ENCODE measurements around the gene CHST15.

CHST15 gene

DNA sequence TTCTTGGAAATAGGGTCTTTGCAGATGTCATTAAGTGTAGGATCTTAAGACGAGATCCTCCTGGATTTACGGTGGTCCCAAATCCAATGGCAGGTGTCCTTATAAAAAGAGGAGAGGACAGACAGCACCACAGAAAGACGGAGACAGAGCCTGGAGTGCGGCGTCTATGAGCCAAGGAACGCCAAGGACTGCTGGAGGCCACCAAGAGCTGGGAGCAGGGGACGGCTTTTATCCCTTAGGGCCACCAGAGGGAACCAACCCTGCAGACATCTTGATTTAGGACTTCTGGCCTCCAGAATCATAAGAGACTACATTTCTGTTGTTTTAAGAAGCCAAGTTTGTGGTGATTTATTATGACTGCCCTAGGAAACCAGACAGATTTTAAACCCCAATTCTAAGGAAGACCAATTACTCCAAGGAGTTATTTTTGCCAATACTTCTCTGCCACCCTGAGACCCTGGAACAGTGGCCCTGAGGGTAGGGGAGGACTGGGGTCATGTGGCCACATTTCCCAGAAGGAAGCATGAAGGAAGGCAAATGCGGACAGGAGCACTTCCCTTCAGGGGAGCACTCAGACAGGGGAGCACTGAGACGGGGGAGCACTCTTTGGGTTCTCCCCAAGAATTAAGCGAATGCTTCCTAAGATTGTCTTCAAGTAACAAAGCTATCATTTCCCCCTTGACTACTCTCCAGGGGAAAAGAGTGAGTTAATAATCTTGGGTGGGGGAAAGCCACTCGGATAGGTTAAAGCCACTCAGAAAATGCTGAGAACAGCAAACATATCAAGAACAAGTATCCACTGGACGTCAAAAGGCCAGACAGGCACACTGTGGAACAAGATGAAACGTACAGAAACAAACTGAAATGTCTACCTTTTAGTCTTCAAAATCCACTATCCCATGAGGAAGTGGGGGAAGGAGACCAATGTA lies 67.5 kb downstream of the CHST15 start:
- no peak for FAIRE-seq

DNA sequence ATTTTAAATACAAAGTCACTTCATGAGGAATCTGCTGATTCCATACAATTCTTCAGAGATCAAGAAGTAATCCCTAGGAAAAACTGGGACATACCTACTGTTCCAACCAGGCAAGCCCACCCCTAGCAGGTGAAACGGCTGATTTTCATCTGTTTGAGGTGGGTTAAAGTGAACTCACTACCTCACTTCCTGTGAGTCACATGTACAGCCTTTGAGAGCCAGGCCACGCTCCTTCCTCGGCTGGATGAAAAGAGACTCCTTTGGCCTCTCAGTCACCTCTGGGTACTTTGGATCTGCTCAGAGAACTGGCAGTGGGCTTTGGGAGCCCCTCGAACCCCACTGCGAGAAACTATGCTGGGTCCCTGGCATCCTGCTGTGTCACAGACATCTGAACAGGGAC lies 68.2 kb downstream of the CHST15 start:
- FAIRE-seq = no peak

DNA sequence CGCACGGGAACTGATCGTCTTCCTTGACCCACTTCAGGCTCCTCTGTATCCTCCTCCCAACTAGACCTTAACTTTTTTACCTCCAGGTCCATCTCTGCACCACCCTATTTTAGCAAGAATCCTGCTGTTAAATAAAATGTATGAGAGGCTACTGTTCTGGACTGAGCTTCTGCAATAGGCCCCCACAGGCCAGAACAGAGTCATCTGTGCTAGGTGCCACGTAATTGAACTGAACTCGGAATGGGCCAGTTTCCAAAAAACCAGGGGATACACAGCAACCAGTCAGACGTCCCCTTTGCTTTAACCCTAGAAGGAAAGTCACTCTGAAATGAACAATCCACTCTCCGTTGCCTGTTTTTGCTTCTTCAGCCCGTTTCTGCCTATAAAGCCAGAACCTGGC lies 71.3 kb downstream of the CHST15 start:
- FAIRE-seq = no peak

DNA sequence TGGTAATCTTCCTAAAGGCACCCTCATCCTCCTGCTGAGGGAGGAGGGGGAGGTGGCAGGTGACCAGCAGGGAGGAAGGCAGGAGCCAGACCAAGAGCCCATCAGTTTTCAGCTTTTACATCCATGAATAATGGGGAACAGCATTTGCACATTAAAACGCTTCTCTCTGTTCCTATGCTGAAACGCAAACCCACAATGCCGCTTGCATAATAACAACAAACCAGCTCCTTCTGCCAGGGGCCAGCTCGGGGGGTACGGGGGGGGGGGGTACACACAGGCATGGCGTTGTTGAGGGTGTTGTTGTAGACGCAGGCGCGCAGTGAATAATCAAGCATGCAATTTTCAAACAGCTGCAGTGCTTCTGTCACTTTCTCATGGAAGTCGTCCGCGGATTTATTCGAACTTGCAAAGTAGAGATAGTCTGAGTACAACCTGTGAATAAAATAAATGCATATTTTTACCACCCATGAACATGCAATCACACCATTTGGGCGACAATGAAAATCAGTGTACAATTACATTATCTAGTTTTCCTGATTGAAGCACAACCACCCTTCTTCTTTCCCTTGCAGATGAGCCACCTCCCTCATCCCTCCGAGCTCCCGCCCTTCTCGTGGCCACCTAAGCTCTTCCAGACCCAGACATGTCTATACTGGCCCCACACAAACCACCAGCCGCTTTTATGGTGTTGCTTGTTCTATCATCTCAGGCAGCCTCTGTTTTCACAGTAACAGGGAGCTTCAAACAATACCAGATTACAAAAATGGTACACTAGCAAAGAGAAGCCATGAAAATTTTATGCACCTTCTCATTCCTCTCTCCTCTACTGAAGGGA lies 72.2 kb downstream of the CHST15 start:
- FAIRE-seq = no peak

DNA sequence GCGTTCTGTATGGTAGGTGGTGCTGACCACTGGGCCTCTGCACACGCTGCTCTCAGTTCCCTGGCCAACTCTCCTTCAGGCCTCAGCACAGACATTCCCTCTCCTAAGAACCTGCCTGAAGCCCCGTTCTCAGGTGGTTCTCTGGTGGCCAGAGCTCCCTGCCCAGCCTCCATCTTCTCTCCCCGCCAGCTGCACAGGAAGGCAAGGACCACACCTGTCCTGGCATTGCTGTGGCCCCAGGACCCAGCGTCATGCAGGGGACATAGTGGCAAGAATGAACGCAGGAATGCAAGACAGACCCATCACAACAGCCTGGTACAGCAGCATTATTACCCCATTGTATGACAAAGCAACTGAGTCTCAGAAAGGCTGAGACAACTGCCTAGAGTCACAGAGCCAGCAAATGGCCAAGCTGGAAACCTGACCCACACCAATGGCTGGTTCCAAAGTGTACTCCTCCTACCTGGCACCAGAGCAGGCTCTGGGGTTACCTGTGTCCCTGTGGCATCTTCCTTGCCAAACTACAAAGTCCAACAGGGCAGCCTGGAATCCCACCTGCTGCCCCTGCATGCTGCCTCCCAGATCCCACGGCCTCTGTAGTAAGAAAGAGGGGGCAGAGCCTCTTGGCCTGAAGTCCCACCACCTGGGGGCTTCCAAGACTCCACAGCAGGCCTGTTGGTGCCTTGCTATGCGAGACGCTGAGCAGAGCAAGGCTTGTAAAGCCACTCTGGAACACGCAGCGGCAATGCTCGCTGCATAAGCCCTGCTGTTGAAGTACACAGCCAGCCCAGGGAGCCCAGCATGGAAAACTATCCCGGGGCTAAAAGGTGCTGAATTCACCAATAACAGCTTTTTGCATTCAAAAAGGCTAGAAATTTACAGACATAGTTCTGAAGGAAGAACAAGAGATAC lies 73.3 kb downstream of the CHST15 start:
- no peak for FAIRE-seq

DNA sequence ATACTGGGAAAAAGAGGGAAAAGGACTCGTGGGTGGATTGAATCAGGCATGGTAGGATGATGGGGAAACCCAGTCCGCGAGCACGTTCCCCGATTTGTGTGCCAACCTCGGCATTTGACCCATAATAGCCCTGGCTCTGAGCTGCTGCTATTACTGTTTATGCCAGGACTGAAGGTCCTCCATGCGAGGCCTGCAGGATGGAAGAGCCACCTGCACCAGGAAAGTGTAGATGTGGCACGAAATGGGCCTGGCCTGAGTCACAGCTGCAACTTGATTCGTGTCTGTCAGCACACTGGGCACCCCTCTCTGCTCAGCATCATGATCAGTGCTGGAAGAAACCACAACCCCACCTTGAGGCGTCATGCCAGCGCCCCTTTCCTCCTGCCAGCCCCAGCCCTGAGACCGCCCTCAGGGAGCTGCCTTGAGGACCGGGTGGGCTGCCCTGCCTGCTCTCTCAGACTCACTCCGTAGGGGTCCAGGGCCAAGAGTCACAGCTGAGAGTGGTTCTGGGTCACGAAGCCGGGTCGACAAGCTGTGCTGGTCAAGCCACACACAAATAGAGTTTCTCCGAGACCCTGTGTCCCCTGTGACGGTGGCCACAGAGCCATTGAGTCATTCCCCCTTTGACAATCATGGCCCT lies 74.4 kb downstream of the CHST15 start:
- FAIRE-seq = no peak

DNA sequence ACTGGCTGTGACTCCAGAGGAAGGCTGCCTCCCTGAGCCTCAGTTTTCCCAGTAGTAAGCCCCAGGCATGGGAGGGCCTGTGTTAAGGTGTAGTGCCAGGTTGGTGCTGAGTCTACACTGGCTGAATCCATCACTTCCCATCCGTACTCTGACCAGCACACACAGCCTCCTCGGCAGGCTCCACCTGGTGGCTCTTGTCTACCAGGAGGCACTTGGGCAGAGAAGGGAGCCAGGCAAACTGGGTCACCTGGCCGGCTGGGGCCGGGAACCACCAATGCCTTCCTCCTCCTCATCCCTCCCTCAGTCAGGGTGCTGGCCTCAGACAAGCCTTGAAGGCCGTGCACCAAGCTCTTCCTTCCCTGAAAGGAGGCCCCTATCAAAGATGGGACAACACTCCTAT lies 75.7 kb downstream of the CHST15 start:
- FAIRE-seq = no peak

DNA sequence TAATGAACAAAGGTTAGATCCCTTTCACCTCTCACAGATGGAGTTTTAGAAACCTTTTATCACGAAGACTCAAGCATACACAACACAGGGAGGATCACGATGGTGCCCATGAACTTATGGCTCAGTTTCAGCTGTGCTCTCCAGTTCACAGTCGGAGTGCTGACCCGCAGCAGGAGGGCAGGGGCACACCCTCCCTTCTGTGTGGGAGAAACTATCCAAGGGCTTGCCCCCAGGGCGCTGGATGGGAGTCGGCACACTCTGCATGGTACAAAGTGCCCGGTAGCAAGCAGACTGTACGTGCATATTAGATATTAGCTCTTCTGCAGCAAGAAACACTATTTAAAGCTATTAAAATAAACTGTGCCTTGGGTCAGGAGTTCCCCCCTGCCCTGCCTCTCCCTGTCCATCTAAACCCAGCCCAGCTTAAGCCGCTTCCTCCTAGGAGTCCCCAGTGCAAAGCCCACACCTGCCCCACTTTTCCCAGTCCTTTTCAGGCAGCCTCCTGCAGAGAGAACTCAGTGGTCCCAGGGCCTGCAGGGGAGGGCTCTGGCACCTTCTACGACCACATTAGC lies 76.5 kb downstream of the CHST15 start:
- FAIRE-seq = no peak

DNA sequence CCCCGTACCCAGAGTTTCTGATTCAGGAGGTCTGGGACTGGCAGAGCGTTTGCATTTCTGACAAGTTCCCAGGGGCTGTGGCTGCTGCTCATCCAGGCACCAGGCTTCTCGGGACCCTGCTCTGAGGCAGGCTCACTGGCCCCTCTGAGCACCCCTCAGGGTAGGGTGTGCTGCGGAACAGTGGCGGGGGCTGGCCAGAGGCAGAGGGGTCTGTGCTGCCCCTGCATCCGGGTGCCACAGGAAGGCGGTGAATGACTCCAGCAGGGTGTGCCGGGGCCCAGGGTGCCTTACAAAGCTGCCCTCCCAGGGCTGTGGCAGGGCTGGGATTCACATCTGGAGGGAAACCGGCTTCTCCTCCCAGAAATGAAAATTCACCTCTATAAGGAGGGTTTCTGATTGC lies 77.4 kb downstream of the CHST15 start:
- no peak for FAIRE-seq

DNA sequence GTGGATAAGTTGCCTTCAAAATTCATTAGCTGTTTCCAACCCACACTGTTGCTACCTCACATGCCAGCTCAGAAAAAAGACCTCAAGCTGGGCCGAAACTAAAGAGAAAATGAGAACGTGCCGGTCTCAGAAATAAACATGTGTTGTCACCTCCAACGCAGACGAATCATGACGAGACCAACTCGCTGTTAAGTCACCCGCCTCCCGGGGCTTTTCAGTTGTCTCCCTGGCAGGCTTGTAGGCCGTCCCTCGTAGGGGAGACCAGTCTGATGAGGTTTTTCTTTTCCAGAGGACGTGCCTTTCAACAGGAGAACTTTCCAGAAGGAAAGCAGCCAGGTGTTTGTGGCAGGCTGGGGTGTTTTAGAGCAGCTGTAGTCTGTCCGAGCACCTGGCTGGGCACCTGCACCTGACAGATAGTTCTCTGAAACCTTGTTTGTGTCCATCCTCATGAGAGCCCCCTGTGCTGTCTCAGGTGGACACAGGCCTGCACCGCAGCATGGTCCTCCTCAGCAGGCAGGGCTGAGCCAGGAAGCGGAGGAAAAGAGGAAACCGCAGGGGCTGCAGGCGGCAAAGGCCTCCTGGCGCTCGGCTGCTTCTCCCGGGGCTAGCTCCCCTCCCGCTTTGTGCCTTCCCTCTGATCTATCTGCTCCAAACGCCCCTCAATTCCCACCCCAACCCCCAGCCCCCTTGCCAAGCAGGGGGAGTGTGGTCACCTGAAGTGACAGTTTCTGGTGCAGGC lies 78.8 kb downstream of the CHST15 start:
- no peak for FAIRE-seq

DNA sequence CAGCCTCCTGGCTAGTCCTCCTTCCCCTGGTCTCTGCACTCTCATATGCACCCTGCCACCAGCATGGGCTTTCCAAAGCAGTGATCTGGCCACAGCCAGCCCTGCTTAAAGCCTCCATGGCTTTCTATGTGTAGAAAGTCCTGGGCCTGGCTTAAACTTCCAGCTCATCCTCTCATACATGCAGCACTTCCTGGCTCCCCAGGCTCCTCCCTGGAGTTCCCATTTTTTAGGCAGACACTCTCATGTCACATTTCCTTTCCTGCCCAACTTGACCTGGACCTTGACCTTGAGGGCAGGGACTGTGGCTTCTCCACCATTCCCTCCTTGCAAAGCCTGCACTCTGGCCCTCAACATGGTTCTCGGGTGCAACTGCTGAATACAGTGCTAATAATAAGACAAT lies 79.5 kb downstream of the CHST15 start:
- FAIRE-seq = no peak

DNA sequence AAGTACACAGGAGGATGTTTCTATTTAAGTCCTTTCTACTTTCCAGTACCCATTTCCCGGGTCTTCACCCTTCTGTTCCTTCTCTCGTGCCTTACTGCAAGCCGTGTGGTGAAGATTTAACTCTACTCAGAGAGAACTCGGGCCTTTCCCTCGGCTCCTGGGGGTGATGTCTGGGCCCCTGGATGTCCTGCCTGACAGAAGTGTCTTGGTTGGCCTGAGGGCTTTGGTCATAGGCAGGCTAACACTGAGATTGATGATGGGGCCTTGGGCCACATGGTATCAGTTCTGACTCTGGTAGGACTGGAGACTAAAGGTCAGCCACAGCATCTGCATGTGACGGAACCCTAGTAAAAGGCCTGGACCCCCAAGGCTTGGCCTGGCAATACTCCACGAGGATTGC lies 80.4 kb downstream of the CHST15 start:
- no peak for FAIRE-seq

DNA sequence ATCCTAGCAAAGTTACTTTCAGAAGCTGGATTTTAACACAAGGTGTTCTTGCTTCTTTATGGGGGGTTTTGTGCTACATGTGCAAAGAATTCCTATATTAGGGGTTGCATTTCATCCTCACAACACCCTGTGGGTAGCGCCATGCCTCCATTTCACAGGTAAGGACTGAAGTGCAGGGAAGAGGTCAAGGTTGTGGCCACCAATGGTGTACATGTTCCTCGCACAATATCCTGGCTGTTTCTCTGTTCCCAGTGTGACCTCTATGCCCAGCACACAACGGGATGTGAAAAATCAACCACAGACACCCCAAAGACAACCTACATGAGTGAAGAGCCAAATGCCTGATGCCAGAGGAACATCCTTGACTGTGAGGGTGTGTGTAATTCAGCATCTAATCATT lies 80.8 kb downstream of the CHST15 start:
- FAIRE-seq = no peak

DNA sequence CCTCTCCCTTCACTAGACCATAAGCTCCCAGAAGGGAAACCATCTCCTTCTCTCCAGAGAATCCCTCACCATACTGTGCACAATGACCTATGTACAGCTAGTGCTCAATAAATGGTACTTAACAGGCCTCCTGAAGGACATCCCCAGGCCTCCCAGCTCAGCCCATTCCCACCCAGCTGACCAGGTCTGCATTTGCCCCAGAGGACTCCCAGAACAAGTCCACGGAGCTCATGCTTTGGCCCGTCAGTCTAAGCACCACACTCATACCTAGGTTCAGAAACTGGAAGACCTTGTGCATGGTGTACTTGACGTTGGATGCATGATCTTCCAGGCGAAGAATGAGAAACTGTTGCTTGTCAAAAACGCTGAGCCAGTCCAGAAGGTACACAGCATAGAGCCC lies 81.3 kb downstream of the CHST15 start:
- no peak for FAIRE-seq

DNA sequence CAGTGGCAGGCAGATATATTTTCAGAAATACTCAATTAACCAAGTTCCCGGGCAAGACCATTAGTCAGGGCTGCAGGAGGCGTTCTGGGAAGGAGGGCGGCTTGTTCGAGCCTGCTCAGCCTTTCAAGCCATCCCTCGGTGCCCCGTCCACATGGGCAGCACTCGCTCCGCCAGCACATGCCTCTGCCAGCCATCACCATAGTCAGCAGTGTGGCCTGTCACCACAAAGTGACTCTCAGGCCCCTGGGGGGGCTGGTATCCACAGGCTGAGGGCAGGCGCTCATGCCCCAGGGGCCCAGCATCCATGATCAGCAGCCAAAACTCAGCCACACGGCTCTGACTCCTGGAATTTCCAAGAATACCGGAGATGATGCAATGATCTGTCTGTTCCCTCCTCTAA lies 81.9 kb downstream of the CHST15 start:
- no peak for FAIRE-seq

DNA sequence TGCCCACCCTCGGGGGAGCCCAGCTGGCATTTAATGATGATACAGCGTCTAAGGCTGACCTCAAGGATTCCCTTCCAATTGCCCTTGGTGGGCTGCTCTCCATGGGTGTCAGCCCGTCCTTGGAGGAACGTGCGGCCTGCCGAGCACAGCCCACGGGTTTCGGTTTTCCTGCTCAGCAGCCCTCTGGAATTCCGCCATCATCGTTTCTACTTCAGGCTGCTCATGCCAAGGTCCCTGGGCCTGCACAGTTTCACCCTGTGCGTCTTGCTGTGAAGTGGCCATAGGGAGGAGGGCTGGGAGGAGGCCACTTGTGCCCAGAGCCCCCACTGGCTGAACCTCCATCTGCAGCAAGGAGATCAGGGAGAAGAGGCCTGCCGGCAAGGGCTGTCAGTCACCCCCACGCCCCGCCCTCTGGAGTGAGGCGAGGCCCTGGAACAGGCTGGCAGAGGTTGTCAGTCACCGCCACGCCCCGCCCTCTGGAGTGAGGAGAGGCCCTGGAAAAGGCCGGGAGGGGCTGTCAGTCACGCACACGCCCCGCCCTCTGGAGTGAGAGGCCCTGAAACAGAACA lies 82.8 kb downstream of the CHST15 start:
- FAIRE-seq = no peak

DNA sequence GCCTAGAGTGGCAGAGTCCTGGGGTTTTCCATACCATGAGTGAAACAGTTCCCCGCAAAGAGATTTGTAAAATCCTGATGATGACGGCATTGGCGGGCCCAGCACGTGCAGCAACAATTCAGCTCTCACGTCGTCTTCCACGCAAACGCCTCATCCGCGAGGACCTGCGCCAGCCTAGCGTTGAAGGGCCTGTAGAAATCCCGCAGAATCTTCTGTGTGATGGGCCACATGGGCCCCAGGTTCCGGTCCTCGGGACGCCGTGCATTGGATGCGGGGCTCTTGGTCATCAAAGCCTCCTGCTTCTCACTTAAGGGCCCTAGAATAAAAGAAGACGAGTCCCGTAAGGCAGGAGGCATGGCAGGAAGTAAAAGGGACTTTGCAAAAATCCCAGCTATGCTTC lies 83.4 kb downstream of the CHST15 start:
- FAIRE-seq = no peak

DNA sequence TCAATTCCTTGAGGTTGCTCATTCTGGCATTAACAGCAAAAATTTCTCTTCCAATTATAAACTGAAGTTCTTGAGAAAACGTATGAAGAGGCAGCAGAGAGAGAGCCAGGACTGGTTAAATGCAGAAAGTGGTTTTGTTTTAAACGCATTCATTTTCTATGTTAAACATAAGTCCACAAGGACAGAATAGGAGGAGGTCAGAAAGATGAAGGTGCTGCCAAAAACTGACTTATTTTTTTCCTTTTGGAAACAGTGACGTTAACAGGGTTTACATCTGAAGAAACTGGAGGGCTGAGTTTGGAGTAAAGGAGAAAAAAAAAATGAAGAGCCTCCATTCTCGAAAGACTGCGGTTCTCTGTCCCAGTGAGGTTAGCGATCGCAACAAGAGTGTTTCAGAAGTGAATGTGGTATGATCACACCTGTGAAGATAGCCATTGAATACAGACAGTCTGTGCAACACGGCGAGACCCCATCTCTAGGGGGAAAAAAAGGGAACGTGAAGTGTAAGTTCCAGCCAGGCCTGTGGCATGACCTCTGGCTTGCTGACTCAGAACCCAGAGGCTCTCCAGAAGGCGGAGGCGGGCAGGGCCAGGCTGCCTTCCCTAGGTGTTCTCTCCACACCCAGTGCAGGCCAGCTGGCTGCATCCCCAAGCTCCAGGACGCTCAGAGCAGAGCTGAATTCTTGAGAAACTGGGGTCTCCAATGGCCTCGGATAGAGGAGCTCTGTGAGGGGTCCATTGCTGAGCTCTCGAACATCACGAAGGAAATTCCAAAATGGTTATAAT lies 84.0 kb downstream of the CHST15 start:
- FAIRE-seq = no peak

DNA sequence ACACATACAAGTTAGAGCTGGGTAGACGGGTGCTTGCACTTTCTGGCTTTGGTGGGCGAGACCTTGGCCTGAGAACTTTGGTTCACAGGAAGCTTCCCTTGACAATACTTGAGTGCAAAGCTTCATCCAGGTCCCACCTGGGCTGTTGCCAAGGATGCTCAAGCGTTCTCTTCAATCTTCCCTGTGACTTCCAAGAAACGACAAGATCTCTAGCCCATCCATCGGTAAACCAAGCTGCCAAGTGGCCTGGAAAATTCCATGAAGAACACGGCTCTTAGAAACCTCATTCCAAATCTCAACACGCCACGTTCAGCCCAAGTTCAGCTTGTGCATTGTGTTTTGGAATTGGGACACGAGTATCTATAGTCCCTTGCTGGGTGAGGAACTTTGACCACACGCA lies 84.7 kb downstream of the CHST15 start:
- FAIRE-seq = no peak

DNA sequence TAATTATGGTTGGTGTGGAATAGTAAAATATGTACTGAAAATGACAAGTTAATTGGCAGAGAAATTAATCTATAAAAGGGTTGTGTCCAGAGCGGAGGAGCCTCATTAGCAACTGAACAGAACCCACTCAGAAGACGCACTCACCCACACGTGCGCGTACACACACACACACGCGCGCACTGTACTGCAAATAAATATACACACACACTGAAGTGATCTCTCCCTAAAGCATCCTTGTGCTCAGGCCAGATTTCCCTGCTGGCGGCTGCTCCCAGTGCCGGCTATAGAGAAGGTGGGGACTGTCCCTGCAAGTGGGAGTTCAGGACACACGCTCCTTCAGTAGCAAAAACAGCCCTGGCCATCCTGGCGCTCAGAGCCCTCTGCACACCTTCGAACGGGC lies 85.2 kb downstream of the CHST15 start:
- no peak for FAIRE-seq

All from islet of Langerhans (tissue), 1 donor.